ENCODE data around the gene LAD1.

GRCh38 chr1:201397675-201398074, 1.4 kb downstream of the LAD1 start:
- TF ChIP-seq CTCF (IDR thresholded peaks at IDR 0.05; ENCODE audit: poor library complexity, severe bottlenecking) (no peak), MXI1 (conservative IDR thresholded peaks at IDR 0.05; ENCODE audit: poor library complexity, severe bottlenecking) (no peak), EZH2 (IDR thresholded peaks at IDR 0.05; ENCODE audit: borderline replicate concordance, insufficient read depth, low read length, poor library complexity, severe bottlenecking) (no peak), POLR2AphosphoS5 (IDR thresholded peaks at IDR 0.05) (no peak), RAD21 (conservative IDR thresholded peaks at IDR 0.05) (no peak), EP300 (conservative IDR thresholded peaks at IDR 0.05; ENCODE audit: poor library complexity, severe bottlenecking) (no peak)

All from neural cell (in vitro differentiated cells).